ENCODE results near the gene INTU. TPM values are rescaled to one million over a fixed set of nuclear protein-coding genes. Genes with fewer than 3 reads are reported as not detected.
"Not testable (repeated sequence)": the region's sequence is repeated elsewhere in the genome, so short reads cannot be mapped to it uniquely, and the experiment has no call there.

Gene INTU
- total RNA-seq = 7.4 and 13.0 TPM in 2 replicates

DNA sequence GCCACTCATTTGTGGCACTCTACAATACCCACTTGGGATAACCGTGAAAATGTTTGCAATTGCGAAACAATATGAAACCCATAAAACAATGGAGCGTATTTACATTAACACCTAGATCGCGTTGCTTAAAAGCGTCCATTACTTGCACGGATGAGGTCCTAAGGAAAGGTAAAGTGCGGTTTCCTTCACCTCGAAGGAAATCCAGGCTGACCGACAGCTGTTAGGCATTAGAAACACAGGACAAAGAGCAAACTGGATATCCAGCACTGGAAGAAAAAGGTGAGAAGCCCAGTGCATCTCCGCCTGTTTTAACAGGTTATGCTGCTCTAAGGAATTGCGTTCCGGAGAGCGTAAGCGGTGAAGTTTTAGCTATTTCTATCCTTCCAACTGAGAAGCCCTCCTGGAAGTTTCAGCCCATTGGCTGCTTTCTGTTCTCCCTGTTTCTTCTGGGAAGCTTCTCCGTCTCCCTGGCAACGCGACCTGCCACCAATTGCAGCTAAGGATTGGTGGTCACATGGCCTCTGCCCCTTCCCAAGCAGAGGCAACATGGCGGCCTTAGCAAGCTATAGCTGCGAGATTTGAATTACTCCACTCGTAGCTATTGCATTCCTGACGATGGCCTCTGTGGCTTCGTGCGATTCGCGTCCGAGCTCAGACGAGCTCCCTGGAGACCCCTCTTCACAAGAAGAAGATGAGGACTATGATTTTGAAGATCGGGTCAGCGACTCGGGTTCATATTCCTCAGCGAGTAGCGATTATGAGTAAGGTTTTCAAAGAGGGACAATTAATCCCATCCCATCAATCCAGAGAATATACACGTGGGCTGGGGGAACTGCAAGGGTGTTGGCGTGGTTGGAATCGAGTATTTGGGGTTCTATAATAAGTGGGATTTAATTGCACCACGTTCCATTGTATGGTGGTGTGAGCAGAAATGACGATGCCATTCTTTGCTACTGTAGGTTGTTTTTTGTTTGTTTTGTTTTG is at the start of gene INTU:
Gene INTU, plus strand, starts transcription at position 538 of the 984 bp plus-strand sequence. Its CDS starts 78 bp downstream, at position 616.
- TF ChIP-seq, protein P1, sequence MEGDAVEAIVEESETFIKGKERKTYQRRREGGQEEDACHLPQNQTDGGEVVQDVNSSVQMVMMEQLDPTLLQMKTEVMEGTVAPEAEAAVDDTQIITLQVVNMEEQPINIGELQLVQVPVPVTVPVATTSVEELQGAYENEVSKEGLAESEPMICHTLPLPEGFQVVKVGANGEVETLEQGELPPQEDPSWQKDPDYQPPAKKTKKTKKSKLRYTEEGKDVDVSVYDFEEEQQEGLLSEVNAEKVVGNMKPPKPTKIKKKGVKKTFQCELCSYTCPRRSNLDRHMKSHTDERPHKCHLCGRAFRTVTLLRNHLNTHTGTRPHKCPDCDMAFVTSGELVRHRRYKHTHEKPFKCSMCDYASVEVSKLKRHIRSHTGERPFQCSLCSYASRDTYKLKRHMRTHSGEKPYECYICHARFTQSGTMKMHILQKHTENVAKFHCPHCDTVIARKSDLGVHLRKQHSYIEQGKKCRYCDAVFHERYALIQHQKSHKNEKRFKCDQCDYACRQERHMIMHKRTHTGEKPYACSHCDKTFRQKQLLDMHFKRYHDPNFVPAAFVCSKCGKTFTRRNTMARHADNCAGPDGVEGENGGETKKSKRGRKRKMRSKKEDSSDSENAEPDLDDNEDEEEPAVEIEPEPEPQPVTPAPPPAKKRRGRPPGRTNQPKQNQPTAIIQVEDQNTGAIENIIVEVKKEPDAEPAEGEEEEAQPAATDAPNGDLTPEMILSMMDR (IDR thresholded peaks at IDR 0.05; ENCODE audit: insufficient read depth, low read depth, low read length) = no peak
- peak; percentile 96 for DNase-seq (ENCODE audit: low read depth)
- H3K4me3 ChIP-seq (ENCODE audit: low read depth, low read length) = peak within 1 kb of the TSS; percentile 86

DNA sequence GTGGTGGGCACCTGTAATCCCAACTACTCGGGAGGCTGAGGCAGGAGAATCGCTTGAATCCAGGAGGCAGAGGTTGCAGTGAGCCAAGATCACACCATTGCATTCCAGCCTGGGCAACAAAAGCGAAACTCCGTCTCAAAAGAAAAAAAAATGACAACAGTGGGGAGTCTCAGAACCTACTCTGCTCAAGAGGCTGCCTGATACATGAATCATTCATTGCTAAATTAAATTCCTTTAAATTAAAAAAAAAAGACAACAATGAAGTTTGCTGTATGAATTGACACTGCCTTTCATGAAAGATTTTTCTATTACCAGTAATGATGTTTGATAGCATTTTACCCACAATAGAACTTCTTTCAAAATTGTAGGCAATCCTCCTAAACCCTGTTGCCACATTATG is 46.3 kb upstream of the INTU start:
- not testable (repeated sequence) for DNase-seq (ENCODE audit: low read depth); H3K4me3 ChIP-seq (ENCODE audit: low read depth, low read length)

DNA sequence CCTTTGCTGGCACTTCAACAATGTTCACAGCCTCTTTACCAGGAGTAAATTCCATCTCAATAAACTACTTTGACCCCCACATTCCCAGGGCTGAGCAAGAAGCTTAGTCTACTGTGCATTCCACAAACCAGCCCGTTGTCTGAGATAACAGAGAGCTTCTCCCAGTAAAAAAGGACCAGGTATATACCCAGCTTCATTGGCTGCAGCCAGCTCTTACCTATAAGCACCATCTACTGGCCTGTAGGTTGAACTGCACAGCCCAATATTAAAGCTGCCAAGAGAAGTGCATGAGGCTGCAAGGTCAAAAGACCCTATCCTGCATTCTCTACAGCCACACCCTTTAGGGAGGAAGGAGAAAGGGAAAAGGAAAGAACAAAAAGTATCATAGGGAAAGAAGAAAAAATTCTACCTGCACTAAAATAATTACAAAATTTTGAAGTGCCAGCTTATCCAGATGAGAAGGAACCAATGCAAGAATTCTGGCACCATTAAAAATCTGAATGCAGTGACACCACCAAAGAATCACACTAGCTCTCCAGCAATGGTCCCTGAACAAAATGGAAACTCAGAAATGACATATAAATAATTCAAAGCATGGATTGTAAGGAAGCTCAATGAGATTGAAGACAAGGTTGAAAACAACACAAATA is 45.7 kb upstream of the INTU start:
- DNase-seq (ENCODE audit: low read depth) = peak; percentile 34
- H3K4me3 ChIP-seq (ENCODE audit: low read depth, low read length) = no peak overlapping the region
- TF ChIP-seq, protein P1 (IDR thresholded peaks at IDR 0.05; ENCODE audit: insufficient read depth, low read depth, low read length) = peak; percentile 79

DNA sequence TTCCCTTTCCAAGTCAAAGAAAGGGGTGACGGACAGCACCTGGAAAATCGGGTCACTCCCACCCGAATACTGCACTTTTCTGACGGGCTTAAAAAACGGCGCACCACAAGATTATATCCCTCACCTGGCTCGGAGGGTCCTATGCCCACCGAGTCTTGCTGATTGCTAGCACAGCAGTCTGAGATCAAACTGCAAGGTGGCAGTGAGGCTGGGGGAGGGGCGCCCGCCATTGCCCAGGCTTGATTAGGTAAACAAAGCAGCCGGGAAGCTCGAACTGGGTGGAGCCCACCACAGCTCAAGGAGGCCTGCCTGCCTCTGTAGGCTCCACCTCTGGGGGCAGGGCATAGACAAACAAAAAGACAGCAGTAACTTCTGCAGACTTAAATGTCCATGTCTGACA is 43.6 kb upstream of the INTU start:
- not testable (repeated sequence) for H3K4me3 ChIP-seq (ENCODE audit: low read depth, low read length); DNase-seq (ENCODE audit: low read depth)

DNA sequence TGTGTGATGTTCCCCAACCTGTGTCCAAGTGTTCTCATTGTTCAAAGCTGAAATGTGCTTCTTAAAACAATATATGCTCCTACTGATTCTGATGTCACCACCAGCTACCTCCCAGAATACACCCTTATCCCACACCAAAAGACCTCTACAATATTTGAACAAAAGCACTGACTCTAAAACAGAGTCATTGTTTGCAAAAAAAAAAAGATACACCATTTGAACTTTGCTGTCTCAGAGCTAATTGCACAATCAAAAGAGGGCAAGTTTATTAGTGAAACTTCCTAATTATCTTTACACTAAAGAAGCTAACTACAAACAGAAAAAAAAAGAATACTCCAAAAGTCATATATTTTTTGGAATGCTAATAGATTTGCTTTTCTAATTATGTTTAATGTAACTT is 34.1 kb upstream of the INTU start:
- TF ChIP-seq, protein P1 (IDR thresholded peaks at IDR 0.05; ENCODE audit: insufficient read depth, low read depth, low read length) = no peak
- no peak for DNase-seq (ENCODE audit: low read depth)
- H3K4me3 ChIP-seq (ENCODE audit: low read depth, low read length) = no peak overlapping the region

DNA sequence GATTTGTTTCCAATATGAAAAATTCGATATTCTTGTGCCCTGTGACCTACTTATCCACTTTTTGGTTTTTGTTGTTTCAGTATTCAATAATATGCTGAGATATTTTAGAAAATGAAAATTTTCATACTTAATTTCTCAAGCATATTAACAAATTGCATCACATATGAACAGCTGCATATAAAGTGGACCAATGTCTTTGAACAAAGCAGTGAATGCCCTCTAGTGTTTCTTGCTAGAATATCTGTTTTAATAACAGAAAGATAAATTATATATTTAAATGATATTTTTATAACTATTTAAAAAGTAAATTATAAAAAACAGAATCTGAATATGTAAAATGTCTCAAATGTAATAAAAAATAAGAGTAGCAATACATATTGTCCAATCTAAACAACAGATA is 31.7 kb upstream of the INTU start:
- TF ChIP-seq, protein P1 (IDR thresholded peaks at IDR 0.05; ENCODE audit: insufficient read depth, low read depth, low read length) = peak; percentile 36
- peak; percentile 33 for DNase-seq (ENCODE audit: low read depth)
- no peak overlapping the region for H3K4me3 ChIP-seq (ENCODE audit: low read depth, low read length)

DNA sequence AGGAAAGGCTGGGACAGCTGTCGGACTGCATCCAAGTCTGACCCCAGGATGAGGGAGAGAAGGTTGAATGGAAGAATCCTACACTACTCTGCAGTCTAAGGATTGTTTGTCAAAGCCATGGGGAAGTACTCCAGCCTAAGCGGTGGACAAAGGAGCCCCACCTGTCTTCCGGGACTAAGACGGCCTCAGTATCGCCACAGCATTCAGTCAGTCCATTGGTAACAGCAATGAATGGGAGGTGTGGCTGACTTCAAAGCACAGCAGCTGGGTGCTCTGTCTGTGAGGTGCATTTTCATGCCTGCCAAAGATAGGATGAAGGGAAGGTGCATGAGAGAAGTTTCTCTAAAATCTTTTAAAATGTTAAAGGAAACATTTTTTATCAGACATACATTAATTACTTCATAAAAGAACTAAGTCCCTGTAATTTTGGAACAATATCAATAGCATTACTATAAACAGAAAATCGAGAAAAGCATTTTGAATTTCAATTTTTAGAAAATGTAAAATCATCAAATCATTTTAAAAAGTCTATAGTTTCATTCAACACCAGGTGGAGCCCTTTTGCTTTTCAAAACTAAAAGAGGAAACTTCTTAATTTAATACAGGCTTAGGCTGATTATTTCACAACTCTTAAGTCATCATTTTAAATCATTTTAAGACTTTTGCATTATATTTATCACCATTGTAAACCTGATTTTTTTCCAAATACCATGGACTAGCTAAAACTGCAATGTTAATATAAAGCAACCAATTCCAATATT is 27.6 kb upstream of the INTU start:
- TF ChIP-seq, protein P1 (IDR thresholded peaks at IDR 0.05; ENCODE audit: insufficient read depth, low read depth, low read length) = peak; percentile 40
- H3K4me3 ChIP-seq (ENCODE audit: low read depth, low read length) = no peak overlapping the region
- DNase-seq (ENCODE audit: low read depth) = peak; percentile 65
